Stimulated activated CD8-positive, alpha-beta memory T cell treated with anti-CD3 and anti-CD28 coated beads, Interleukin-2, amount 100 ng/mL, for 48 hours (primary cell): Measurements from ENCODE around the gene P2RY2.
"Not testable (repeated sequence)": the region's sequence is repeated elsewhere in the genome, so short reads cannot be mapped to it uniquely, and the experiment has no call there.

ENCODE experiments used
- DNase-seq, 2 donors: peaks; one replicate each; pipeline ENCODE4 v3.0.0-alpha.2; 2020; ENCODE audit warnings: low read depth in 2 of 2

P2RY2 gene

DNA sequence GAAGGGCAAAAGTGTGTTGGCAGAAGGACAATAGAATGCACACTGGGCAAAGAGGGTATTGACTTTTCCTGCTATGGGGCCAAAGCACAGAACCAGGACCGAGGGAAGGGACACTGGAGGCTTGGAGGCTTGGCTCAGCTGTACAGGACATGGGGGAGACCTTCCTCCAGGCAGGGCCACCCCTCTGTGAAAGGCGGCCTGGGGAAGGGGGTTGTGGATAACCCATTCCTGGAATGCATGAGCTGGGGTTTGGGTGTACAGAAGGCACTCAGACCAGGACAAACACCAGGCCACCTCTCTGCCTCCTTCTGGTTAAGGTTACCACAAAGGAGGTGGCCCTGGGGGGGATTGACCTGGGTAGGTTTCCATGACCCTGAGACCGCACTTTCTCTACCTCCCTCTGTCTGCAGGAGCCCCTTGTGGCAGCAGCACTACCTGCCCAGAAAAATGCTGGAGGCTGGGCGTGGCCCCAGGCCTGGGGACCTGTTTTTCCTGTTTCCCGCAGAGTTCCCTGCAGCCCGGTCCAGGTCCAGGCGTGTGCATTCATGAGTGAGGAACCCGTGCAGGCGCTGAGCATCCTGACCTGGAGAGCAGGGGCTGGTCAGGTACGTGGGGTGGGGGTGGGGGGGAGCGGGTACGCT, 9.6 kb downstream of the P2RY2 start:
- DNase-seq: no peak

DNA sequence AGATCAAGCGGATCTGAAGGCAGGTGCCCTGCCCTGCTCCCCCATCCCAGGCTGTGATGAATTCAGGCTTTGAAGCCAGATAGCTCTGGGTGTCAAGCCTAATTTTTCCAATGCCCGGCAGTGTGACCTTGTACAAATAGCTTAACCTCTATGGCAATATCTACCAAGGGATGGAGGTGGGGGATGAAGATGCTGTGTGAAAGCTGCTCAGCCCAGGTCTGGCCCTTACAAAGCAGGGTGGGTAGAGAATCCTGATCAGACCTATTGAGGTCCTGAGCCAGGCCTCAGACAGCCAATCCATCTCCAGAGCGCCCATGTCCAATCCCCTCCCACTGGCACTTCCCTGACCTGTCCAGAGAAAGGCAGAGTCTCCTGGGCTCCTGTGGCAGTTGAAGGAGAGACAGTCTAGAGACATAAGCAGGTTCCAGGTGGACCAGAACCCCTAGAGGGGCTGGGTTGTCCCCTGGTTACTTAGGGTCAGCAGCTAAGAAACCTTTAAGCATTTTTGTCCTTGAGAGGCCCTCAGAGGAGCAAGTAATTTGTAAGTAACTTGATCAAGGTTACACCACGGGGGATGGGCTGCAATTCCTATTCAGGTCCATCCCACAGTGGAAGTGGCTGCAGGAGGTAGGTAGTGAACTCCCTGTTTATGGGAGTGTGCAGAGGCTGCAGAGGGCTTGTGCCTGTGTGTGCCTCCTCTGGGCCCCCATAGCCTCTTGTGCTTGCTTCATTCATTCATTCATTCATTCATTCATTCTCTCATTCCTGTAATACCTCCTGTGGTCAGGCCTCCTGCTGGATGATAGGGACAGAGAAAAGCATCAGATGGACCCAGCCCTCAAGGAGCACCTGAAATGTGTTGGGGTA, 10.4 kb downstream of the P2RY2 start:
- DNase-seq: no peak

DNA sequence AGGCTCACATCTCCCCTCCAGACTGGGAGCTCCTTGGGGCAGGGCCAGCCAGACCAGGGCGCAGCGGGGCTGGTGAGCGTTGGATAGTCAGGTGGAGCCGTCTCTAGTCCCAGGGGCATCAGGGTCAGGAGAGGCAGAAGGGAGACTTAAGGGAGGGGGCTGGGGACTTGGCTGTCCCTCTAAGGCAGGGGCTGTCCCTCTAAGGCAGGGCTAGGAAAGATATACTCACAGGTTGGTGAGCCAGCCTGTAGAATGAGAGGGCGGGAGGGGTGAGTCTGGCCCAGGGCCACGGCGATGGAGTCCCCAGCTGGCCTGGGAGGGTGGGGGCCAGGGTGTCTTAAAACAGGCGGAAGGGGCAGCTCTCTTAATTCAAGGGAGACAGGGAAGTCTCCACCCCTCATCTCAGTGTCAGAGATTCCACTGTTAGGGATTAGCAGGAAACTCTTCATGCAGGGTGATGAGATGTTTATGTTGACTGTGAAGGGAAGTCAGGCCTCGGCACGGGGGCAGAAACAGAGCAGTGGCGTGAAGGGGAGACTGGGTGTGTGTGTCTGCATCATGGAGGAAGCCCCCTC, 11.3 kb downstream of the P2RY2 start:
- DNase-seq: no peak

DNA sequence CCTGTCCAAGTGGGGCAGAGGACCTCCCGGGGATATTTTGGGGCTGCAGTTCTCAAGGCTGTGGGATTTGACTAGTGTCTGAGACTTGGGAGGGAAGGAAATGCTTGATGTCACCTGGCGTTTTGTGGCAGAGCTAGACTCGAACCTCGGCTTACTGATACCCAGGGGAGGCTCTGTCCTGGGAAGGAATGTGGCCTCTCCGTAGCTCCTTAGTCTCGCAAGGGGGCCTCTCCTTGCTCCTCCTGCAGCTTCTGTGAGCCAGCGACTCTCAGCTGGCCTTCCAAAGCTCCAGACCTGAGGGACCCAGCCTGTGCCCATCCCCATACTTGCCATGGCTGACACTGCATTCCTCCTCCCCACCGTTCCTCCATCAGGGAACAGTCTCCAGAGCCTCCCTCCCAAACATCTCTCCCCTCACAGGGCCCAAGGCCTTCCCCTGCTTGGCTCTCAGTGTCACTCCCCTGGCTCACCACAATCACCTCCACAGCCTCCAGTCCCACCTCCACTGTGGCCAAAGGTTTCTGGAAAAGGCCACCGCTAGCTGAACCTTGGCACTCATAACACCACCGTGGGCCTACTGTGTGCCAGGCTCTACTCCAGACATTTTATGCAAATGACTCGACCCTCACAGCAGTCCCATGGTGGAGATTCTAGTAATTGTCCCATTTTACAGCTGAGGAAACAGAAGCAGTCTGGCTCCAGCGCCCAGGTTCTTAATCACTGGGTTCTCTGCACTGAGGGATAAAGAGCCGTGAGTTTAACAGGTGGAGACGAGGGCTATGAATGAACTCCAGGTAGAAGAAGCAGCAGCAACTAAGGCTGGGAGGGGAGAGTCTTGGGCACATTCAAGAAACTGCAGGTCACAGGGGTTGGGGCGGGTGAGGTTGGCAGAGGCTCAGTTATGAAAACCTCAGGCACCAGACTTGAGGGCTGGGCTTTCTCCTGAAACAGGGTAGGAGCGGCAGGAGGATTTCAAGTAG, 12.1 kb downstream of the P2RY2 start:
- no peak for DNase-seq

DNA sequence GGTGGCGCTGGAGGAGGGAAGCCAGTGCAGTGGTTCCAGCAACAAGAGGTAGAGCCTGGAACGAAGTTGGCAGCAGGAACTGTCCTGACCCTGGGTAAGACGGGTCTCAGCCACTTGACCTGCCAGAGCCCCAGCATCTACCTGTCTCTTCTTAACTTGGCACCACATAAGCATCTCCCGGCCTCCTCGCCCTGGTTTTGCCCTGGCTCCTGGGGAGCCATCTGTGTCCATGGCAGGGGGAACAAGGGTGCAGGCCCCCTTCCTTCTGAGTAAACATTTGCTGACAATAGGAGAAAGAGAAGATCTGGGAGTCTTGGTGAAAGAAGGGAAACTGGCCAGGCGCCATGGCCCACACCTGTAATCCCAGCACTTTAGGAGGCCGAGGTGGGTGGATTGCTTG, 12.8 kb downstream of the P2RY2 start:
- DNase-seq: no peak

DNA sequence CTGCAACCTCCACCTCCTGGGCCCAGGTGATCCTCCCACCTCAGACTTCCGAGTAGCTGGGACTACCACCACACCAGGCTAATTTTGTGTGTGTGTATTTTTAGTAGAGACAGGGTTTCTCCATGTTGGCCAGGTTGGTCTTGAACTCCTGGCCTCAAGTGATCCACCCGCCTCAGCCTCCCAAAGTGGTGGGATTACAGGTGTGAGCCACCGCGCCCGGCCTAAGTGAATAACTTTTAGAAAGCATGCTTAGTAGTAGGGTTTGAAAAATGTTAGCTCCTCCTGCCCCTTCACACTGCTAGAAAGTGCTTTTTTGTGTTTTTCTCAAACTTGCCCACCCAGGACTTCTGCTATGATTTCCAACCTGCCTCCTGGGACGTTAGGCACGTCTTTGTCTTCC, 14.4 kb downstream of the P2RY2 start:
- not testable (repeated sequence) for DNase-seq

DNA sequence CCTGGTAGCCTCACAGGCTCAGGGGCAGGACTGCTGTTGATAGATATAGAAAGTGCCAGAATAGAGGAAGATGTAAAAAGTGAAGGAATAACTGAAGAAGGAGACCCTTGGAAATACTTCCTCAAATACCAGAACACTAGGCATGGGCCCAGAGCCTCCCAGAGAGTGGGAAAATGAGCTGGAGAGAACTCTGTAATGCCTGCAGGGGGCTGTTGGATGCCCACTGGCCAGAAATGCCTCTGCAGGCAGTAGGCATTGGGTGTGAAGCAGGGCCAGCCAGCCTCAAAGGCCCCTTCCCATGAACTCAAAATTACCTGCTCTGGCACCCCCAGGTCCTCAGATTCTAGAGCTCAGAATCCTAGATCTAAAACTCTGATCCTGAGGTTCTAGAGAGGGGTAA, 15.1 kb downstream of the P2RY2 start:
- DNase-seq: no peak

DNA sequence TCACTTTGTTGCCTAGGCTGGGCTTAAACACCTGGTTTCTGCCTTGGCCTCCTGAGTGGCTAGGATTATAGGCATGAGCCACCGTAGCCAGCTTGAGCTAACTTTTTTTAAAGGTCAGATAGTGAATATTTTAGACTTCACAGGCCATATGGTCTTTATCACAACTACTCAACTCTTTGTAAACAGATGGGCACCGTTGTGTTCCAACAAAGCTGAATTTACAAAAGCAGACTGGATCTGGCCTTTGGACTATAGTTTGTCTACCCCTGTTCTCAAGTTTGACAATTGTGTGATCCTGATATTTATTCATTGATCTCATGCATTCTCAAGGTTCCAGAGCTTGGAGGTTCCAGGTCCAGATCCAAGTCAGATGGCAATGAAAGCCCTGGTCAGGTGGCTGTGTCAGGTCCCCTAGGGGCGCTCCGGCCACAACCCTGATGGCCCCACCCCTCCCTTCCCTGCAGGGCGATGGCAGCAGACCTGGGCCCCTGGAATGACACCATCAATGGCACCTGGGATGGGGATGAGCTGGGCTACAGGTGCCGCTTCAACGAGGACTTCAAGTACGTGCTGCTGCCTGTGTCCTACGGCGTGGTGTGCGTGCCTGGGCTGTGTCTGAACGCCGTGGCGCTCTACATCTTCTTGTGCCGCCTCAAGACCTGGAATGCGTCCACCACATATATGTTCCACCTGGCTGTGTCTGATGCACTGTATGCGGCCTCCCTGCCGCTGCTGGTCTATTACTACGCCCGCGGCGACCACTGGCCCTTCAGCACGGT, 15.8 kb downstream of the P2RY2 start:
- no peak for DNase-seq

DNA sequence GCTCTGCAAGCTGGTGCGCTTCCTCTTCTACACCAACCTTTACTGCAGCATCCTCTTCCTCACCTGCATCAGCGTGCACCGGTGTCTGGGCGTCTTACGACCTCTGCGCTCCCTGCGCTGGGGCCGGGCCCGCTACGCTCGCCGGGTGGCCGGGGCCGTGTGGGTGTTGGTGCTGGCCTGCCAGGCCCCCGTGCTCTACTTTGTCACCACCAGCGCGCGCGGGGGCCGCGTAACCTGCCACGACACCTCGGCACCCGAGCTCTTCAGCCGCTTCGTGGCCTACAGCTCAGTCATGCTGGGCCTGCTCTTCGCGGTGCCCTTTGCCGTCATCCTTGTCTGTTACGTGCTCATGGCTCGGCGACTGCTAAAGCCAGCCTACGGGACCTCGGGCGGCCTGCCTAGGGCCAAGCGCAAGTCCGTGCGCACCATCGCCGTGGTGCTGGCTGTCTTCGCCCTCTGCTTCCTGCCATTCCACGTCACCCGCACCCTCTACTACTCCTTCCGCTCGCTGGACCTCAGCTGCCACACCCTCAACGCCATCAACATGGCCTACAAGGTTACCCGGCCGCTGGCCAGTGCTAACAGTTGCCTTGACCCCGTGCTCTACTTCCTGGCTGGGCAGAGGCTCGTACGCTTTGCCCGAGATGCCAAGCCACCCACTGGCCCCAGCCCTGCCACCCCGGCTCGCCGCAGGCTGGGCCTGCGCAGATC, 16.5 kb downstream of the P2RY2 start:
- no peak for DNase-seq

DNA sequence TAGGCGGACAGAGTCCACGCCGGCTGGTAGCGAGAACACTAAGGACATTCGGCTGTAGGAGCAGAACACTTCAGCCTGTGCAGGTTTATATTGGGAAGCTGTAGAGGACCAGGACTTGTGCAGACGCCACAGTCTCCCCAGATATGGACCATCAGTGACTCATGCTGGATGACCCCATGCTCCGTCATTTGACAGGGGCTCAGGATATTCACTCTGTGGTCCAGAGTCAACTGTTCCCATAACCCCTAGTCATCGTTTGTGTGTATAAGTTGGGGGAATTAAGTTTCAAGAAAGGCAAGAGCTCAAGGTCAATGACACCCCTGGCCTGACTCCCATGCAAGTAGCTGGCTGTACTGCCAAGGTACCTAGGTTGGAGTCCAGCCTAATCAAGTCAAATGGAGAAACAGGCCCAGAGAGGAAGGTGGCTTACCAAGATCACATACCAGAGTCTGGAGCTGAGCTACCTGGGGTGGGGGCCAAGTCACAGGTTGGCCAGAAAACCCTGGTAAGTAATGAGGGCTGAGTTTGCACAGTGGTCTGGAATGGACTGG, 17.2 kb downstream of the P2RY2 start:
- DNase-seq: no peak

DNA sequence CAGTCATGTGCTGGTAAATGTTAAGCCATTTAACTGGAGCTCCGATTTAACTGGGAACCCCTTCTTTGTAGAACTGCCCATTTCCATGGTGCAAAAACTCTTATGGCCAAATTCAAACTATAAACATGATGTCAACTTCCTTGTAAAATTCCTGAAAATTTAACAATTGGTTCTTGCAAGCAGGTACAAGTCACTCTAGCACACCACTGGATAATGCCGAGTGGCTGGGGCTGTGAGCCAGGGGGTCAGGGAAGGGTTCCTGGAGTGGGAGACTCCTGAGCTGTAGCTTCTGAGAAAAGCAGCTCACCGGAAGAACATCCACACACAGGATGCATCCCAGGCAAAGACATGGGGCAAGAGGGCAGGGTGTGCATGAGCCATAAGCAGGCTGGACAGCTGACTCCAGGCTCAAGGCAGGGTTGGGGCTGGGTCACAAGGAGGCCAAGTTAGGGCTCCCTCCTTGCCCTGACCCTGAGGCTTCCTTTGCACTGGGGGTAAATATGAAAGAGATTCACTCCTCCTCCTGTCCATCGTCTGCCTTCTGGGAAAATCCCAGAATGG, 18.2 kb downstream of the P2RY2 start:
- DNase-seq: no peak

DNA sequence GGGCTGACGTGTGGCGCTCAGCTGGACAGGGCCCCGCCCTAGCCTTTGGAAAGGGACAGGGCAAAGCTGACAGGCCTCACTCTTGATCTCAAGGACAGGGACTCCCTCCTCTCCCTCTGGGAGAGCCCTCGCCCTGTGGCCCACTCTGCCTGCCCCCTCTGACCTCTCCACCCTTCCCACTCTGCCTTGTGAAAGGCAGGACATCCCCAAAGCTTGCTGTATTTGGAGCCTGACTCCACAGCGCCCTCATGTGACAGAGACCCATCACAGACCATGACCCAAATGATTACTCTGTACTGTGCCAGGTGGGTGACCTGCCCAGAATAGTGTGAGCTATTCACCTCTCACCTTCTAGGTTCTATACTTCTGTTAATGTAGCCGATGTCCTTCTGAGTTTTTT, 18.8 kb downstream of the P2RY2 start:
- DNase-seq: peak in 1 of 2 donors; percentile 37

DNA sequence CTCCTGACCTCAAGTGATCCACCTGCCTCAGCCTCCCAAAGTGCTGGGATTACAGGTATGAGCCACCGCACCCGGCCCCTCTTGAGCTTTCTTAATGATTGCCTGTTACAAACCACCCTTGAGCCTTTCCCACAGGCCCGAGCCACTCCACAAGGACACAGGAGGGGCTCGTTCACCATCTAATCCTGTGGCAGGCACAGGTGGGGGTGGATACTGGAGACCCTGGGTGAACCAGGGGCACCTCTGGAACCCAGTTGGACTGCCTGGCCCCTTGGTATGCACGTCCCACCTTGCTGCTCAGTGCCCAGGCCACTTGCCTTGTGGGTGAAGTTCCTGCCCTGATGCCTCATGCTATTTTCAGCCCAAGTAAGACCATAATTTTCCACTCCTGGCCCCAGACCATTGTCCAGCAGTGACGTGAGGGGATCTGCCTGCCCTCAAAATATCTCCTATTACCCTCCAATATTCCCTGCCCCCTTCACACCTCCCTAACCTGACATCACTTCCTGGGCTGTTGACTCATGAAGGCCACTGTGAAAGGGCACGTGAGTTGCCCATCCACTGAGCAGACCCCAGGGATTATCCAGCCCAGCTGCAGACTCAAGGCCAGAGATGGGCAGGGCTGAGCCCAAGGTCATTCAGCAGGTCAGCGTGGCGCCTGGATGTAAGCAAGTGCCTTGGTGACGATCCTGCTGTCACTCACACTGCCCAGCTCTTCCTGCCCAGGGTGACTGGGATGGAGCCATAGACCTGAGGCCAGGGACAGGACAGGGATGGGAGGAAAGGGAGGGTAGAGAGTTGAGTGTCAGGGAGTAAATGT, 19.6 kb downstream of the P2RY2 start:
- DNase-seq: no peak

DNA sequence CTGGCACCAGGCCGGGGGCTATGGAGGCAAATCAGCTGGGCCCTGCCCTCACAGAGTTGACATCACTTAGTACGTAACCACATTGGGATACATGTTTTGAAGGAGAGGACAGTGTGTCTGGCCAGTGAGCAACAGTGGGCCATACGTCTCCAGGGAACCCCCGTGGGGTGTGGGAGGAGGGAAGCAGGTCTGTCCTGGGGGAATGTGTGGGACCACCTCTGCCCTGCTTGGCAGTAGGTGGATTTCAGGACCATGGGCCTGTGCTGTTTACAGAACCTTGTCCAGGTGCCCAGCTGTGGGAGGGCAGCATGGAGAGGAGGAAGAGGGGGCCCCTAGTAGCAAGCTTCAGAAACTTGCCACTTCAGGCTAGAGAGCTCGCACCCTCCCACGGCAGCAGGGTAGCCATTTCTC, 21.0 kb downstream of the P2RY2 start:
- no peak for DNase-seq

DNA sequence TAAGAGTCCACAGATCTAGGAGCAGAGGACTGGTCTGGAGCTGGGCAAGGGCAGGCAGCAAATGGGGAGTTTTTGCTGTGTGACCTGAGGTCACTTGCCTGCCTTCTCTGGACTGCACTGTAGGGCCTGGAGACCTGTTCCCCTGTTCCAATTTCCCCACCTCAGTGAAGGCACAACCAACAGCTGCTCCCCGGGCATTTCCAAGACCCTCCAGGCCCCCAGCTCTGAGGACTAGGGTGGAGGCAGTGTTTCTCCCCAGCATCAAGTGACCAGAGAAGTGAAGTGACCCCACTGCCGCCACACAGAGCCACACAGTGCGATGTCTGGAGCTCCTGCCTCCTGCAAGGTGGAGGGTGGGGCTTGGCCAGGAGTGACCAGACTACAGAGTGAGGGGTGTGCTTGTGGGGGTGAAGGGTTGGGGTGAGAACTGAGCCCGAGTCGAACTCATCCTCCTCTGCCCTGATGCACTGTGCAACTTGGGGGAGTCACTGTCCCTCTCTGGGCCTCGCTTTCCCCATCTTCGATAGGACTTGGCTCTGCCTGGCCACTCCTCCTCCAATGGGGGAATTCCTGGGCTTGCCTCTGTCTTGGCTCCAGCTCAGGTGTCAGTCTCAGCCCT, 21.6 kb downstream of the P2RY2 start:
- no peak for DNase-seq

DNA sequence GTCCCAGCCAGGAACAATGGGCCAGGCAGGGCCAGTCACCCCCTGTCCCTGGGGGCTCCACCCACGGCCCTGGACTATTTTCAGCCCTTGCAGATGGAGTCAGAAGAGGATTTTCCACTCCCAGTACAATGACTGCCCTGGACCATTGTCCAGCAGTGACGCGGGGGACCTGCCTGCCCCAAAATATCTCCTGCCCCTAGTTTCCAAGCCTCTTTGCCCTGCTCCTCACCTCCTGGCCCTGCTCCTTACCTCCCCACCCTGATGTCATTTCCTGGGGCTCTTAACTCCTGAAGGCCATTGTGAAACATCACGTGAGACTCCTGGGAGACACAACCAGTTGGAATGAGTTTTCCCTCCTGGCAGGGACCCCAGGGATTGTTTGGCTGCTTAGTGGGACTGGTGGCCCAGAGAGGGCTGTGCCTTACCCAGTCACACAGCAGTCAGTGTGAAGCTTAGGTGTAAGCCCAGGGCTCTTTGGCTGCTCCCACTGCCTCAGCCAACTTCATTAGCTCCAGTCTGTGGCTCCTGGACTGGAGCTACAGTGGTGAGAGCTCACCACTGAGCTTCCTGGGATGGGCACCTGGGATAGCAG, 22.2 kb downstream of the P2RY2 start:
- DNase-seq: no peak

DNA sequence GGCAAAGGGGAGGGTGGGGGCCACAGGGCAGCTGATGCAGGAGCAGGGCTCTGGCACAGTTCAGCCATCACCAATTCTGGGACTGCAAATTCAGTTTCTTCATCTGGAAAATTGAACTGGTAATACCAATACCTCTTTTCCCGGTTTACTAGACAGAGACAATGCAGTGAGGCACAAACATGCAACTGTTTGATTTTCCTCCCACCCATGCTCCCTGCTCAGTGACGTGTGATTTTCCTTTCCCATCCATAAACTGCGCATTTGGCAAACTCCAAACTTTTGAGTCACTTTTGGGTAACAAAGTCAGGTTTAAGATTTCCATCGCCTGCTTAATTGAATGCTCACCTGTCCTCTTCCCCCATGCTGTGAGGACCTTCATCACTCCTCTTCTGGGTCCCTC, 23.2 kb downstream of the P2RY2 start:
- no peak for DNase-seq
